Activated naive CD4-positive, alpha-beta T cell treated with Interleukin-2 at 50 U/mL for 16 hours (primary cell): Measurements from ENCODE around the gene CD58.
"Not testable (repeated sequence)": the region's sequence is repeated elsewhere in the genome, so short reads cannot be mapped to it uniquely, and the experiment has no call there.

Source experiments
- DNase-seq: peaks from one replicate; pipeline ENCODE4 v3.0.0-alpha.2; 2020

Gene CD58

GRCh38 chr1:116591951-116592605, 21.3 kb upstream of the CD58 start:
- DNase-seq: not testable (repeated sequence)

- not testable (repeated sequence) for DNase-seq
These were observed 20.5 kb upstream of the CD58 start for GRCh38 chr1:116591006-116591950.

DNA sequence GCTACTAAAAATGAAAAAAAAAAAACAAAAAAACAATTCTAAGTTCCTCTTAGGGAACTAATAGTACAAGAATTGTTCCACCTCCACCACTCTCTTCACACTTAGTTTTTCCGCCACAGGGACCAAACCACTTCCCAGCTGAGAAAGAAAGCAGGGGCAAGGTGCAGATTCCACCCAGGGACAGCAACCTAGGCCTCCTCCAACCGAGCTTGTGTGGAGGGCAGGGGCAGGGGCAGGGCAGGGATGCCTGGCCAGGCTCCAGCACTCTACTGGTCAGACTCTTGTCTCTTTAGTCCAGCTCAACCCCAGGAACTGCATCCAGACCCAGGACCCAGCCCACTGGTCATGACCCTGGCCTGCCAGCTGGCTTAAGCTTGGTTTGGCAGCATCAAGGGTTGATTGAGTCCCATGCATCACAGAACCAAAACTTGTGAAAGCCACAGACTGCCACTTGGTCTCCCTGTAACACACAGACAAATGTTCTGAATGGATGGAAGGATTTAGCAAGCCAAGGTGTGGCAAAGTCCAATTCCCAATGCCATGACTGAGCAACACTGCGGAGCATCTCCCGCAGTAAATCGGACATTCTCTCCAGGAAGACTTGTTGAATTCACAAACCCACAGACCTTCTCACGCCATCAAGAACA, 19.7 kb upstream of the CD58 start:
- DNase-seq: not testable (repeated sequence)

DNA sequence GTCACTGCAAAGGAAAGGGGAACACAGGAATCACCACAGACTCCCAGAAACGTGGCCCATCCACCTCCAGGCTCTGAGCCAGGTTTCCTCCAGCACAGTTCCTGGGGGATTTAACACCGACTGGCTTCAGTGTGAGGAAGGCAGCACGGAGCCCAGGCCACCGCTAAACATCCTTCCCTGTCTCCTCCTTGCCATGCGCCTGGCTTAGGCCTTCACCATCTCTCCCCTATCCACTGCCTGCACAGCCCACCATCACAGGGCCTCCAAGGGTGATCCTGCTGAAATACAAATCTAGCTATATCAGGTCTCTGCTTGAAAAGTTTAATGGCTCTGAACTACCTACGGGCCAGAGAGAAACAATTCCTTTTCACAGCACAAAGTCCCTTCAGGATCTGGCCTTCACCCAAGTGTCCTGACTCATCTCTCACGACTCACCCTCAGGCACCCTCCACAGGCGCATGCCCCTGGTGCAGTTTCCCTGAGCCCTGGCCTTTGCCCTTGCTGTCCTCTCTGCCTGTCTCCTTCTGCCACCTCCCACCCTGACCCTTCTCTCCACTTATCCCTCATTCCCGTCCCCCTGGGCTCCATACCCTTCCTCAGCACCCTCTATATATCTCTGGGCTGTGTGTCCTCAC, 18.4 kb upstream of the CD58 start:
- DNase-seq: not testable (repeated sequence)

DNA sequence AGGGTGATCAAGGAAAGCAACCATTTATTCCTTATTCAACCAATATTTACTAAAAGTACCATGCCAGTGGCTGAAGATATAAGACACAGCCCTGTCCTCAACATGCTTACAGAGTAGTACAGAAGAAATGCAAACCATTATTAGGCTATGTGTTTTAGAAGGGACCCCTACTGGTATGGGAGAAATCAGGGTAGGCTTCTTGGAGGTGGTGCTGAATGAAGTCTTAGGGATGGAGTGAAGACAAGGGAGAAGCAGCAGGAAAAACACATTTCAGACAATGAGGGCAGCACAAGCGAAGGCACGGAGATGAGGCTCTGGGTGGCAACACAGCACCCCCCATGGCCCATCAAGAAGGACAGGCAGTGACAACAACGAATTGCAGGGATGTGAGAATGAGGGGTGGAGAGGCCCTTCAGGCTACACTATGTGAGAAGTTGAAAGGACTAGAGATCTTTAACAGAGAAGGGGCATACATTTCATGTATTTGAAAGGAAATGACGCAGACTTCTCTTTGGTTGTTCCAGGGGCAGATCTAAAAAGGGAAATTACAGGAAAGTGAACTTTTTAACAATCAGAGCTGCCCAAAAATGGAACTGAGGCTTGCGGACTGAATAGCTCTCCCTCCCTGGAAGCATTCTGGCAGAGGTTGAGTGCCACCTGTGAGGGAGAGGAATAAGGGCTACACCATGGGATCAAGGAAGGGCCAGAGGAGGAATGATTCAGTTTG, 16.8 kb upstream of the CD58 start:
- no peak for DNase-seq

DNA sequence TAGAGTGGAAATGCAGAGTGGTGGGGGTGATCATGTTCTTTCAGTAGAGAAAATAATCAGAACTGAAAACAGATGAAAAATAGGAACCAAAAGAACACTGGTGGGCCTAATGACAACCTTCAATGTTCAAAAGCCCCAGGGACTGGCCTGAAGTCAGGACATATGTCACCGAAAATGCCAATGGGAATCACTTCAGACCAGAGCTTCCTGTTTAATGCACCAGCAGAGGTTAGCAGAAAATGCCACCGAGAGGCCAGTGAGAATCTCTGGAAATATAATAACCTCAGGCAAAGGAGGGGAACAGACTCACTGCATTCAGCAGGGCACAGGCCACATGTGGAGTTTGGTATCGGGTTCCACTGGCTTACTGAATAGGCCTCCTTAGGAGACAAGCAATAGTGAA, 15.9 kb upstream of the CD58 start:
- DNase-seq: no peak

DNA sequence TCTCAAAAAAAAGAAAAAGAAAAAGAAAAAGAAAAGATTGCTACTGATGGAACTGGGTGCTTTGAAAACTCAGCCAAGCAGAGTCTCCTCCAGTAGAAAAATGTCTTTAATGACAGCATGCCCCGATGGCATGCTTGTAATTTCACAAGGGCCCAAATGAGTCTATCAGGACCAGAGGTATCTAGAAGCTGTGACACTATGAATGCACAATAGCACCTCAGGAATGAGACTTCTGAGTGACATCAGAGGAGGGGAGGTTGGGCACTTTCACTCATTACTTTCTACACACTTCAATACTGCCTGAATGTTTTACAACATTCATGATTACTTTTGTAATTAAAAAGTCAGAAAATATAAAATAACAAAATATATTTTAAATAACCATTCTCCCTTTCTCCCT, 15.1 kb upstream of the CD58 start:
- no peak for DNase-seq

- no peak for DNase-seq
These were observed 10.6 kb upstream of the CD58 start for GRCh38 chr1:116581323-116581885.

GRCh38 chr1:116580446-116581322, 9.9 kb upstream of the CD58 start:
- DNase-seq: no peak

DNA sequence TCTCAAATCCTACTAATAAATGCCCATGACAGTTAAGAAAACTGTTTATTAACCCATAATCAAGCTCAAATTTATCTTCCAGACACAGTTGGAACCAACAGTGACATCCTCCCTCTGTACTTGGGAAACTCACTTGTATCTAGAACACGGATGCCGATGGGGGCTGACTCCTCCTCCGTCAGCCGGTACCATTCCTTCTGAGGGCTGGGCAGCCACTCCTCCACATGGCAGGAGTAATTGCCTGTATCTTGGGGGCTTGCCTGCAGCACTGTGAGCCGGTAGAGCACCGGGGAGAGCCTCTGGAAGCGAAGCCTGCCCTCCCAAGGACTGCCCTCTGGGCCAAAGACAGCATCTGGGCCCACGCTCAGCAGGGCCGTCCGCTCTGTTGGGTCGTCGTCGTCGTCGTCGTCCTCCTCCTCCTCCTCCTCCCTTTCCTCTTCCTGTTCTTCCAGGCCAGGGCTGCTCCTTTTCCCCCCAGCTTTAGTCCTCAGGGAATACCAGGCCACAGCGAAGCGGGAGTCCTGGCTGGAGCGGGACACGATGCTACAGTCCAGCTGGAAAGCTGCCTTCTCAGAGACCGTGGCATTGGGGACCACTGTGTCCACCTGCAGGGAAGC, 8.5 kb upstream of the CD58 start:
- no peak for DNase-seq

- no peak for DNase-seq
These were observed 7.8 kb upstream of the CD58 start for GRCh38 chr1:116578581-116578980.

DNA sequence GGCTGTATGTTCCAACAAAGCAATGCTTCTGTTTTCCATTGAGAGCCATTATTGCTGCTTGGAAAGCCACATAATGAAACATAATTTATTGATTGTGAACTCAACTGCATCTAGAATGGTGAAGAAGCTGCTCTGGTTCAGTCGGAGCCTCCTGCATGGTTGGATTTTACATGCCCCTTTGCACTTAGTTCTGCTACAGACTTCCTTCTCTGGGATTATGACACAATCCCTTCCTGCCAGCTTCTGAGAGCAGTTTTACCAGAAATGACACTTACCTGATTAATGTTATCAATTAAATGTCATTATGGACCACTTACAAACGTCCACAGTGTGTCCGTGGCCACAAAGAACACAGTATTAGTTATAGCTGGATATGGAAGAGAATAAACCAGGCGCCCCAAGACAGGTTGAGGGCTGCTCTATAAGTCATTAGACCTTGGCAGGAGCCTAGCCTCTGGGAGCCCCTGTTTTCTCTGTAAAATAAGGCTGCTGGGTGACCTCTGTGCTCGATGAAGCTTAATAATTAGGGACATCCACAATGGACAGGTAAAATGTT, 7.0 kb upstream of the CD58 start:
- DNase-seq: no peak

GRCh38 chr1:116574581-116575291, 3.9 kb upstream of the CD58 start:
- DNase-seq: peak; percentile 63

DNA sequence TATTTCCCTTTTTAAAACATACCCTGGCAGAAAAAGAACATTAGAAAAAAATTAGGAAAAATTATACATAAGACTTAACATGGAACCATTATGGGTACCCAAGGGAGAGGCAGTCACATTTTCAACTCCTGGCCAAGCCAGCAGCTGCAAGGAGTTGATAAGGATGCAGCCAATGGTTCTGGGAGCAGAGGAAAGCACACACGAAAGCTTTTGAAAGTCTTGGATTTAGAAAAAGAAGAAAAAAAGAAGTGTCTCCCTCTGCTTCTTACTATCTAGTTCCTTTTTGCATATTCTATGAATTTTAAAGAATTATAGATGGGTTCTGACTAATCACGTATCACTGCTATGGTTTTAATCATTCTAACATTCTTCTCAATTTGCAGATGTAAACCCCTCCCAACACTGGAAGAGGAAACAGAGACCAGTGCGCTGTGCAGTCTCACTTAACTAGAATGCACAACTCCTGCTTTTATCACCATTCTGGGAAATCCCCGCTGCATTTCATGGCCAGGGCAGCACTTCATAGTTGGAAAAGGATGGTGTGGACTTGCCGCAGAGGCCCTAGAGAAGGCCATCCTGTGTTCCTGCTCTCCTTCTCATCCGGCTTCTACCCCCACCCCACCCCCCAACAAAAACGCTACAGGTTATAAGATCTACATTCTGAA, 2.7 kb upstream of the CD58 start:
- DNase-seq: no peak

- DNase-seq: no peak
These were observed 2.1 kb upstream of the CD58 start for GRCh38 chr1:116572771-116573430.

DNA sequence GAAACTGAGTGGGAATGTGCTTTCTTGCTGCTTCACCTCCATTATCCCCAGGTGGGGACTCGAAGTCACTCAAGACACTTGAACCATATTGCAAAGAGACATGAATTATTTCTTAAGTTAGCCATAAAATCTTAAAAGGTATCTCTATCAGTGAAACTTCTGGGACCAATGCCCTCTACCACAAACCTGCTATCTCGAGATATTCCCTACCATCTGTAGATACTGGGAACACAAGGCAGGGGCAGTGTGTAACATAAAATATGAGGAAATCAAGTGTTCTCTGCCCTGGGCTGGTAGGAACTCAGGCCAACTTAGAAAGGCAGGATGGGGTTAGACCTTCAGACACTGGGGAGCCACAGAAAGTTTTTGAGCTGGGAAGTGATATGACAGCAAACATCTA, 1.3 kb upstream of the CD58 start:
- DNase-seq: no peak

DNA sequence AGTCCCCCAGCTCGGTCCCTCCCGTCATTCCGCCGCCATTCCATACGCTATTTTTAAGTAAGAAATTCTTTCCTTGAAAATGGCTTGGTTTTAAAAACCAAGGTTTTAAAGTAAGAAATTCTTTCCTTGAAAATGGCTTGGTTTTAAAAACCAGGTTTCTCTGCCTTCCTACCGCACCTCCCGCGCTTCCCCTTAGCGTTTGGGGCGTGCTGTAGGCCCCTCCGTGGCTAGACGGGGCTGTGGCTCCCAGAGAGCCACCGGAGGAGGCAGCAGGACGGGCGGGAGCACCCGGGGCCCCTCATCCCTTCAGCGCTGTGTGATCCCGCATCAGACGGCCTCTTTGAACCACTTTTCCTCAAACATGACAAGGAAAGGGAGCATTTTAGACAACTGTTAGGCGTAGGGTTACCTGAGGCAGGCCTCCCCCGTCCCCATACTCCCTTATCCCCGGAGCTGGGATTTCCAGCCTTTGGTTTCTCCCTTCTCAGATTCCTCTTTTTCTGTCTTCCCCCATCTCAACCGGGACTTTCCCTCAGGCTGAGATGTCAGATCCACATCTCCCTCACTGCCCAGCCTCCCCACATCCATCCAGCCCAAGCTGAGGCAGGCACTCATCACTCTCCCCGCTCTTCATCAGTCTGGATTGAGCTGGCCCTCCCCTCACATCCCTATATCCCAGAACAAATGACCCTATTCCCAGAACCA, 541 bp upstream of the CD58 start:
- no peak for DNase-seq
